Stimulated activated CD4-positive, alpha-beta T cell treated with anti-CD3 and anti-CD28 coated beads, Interleukin-4, amount 100 ng/mL, for 4 hours (primary cell): ENCODE results near the gene WNT9A.

Experiments used
- DNase-seq, 2 experiments: peaks; one replicate each; pipeline ENCODE4 v3.0.0-alpha.2; 2020

Gene WNT9A

GRCh38 chr1:227941509-227942020 is 6.2 kb downstream of the WNT9A start:
- DNase-seq = no peak

- DNase-seq = no peak
These were observed 6.9 kb downstream of the WNT9A start for GRCh38 chr1:227940791-227941241.

GRCh38 chr1:227939791-227940771 is 7.7 kb downstream of the WNT9A start:
- DNase-seq = no peak

GRCh38 chr1:227938911-227939790 is 8.6 kb downstream of the WNT9A start:
- DNase-seq = no peak

GRCh38 chr1:227938276-227938675 is 9.5 kb downstream of the WNT9A start:
- DNase-seq = no peak

- no peak for DNase-seq
These were observed 9.9 kb downstream of the WNT9A start for GRCh38 chr1:227937838-227938145.

- no peak for DNase-seq
These were observed 10.5 kb downstream of the WNT9A start for GRCh38 chr1:227937031-227937837.

- no peak for DNase-seq
These were observed 11.9 kb downstream of the WNT9A start for GRCh38 chr1:227935826-227936225.

- peak; percentile 19 to 70 for DNase-seq
These were observed 13.0 kb downstream of the WNT9A start for GRCh38 chr1:227934476-227935313.

- no peak for DNase-seq
These were observed 17.8 kb downstream of the WNT9A start for GRCh38 chr1:227929751-227930472.

GRCh38 chr1:227928811-227929375 is 18.8 kb downstream of the WNT9A start:
- DNase-seq = no peak

GRCh38 chr1:227927971-227928741 is 19.6 kb downstream of the WNT9A start:
- DNase-seq = no peak

GRCh38 chr1:227926896-227927885 is 20.5 kb downstream of the WNT9A start:
- no peak for DNase-seq

GRCh38 chr1:227926216-227926791 is 21.4 kb downstream of the WNT9A start:
- DNase-seq = no peak

- no peak for DNase-seq
These were observed 22.0 kb downstream of the WNT9A start for GRCh38 chr1:227925582-227926198.

- no peak for DNase-seq
These were observed 22.7 kb downstream of the WNT9A start for GRCh38 chr1:227924833-227925574.
